ENCODE results near the gene NEK4.
A peak's percentile ranks its signal among the peaks of the same experiment; 100 is the strongest.

NEK4 gene
- long read RNA-seq, full-length matches to known transcripts = 43 of 75 reads
- long read RNA-seq, partial matches to known transcripts = 9 of 75 reads
- long read RNA-seq, other reads (novel, unspliced or antisense) = 23 of 75 reads

DNA sequence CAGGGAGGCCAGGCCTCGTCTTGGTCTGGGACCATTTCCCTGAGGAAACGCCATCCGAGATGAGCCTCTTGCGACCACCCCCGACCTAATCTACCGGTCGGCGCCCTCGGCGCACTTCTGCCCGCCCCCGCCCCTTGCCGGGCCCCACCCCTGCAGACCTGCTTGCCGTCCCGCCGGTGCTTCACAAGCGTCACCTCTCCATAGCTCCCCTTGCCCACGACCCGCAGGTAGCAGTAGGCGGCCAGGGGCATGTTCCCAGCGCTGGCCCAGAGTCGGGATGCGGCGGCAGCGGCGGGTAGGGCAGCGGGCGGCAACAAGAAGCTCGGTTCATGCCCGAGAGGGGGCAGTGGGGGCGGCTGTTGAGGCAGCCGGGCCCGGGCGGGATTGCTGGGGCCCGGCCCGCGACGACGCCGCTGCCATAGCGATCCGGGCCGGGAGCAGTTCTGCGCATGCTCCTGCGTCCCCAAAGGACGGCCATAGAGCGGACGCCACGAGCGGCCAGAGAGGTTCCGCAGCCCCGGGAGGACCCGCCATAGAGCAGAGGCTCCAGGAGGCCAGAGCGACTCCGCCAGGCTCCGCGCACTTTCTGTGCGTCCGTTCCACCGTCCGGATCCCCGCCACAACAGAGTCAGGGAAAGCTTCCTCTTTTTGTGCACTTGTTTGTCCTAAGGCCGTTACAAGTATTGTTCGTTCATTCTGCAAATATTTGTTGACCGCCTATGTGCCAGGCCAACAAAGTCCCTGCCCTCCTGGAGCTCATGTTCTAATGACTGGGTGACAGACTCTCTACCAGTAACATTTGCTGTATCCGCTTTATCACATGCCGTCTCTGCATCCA is at the start of gene NEK4:
Gene NEK4, minus strand, starts transcription at position 445 of the 838 bp plus-strand sequence. Its CDS starts 194 bp downstream, at position 251.
- peak; percentile 62; the same call in 1 of the 2 replicates for TF ChIP-seq SPI1 (IDR thresholded peaks at IDR 0.05; ENCODE audit: borderline replicate concordance, low read depth)
- TF ChIP-seq GABPA (IDR thresholded peaks at IDR 0.05; ENCODE audit: low read depth) = no peak; the same call in 1 of the 2 replicates
- TF ChIP-seq POLR2AphosphoS5 (IDR thresholded peaks at IDR 0.05; ENCODE audit: low read depth) = peak; percentile 96
- TF ChIP-seq, protein P1, sequence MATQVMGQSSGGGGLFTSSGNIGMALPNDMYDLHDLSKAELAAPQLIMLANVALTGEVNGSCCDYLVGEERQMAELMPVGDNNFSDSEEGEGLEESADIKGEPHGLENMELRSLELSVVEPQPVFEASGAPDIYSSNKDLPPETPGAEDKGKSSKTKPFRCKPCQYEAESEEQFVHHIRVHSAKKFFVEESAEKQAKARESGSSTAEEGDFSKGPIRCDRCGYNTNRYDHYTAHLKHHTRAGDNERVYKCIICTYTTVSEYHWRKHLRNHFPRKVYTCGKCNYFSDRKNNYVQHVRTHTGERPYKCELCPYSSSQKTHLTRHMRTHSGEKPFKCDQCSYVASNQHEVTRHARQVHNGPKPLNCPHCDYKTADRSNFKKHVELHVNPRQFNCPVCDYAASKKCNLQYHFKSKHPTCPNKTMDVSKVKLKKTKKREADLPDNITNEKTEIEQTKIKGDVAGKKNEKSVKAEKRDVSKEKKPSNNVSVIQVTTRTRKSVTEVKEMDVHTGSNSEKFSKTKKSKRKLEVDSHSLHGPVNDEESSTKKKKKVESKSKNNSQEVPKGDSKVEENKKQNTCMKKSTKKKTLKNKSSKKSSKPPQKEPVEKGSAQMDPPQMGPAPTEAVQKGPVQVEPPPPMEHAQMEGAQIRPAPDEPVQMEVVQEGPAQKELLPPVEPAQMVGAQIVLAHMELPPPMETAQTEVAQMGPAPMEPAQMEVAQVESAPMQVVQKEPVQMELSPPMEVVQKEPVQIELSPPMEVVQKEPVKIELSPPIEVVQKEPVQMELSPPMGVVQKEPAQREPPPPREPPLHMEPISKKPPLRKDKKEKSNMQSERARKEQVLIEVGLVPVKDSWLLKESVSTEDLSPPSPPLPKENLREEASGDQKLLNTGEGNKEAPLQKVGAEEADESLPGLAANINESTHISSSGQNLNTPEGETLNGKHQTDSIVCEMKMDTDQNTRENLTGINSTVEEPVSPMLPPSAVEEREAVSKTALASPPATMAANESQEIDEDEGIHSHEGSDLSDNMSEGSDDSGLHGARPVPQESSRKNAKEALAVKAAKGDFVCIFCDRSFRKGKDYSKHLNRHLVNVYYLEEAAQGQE (IDR thresholded peaks at IDR 0.05; ENCODE audit: insufficient replicate concordance, low read depth) = peak; percentile 66
- TF ChIP-seq, protein P2, sequence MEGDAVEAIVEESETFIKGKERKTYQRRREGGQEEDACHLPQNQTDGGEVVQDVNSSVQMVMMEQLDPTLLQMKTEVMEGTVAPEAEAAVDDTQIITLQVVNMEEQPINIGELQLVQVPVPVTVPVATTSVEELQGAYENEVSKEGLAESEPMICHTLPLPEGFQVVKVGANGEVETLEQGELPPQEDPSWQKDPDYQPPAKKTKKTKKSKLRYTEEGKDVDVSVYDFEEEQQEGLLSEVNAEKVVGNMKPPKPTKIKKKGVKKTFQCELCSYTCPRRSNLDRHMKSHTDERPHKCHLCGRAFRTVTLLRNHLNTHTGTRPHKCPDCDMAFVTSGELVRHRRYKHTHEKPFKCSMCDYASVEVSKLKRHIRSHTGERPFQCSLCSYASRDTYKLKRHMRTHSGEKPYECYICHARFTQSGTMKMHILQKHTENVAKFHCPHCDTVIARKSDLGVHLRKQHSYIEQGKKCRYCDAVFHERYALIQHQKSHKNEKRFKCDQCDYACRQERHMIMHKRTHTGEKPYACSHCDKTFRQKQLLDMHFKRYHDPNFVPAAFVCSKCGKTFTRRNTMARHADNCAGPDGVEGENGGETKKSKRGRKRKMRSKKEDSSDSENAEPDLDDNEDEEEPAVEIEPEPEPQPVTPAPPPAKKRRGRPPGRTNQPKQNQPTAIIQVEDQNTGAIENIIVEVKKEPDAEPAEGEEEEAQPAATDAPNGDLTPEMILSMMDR (IDR thresholded peaks at IDR 0.05; ENCODE audit: insufficient read depth, low read length) = no peak
- Histone ChIP-seq H3K27me3 (ENCODE audit: insufficient read depth, poor library complexity, severe bottlenecking) (no peaks in the 10 kb centered on the region), H3K4me3 (replicated peaks; ENCODE audit: insufficient read depth, low read length) (peak within 1 kb of the TSS; percentile 99), H3K27ac (replicated peaks) (peak within 1 kb of the TSS; percentile 89)
- DNase-seq (ENCODE audit: low read depth in 1 of 2, low spot score in 1 of 2) = peak; percentile 76 to 98

DNA sequence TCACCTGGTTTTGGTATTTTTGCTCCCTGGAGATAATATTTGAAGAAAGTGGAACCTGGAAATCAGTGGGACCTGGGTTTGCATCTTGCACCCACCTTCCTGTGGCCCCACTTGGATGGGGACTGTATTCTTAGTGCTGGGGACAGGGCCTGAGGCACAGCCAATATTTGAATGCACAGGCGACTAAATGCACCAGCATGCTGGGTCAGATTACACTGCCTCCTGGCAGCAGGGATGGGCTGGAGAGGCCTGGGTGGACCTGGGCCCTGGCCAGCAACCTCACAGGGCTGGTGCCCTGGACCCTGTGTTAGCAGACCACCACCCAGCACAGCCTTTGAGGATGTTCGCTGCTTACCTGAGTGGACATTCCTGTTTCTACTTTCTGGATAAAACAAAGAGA is 49.2 kb upstream of the NEK4 start:
- Histone ChIP-seq H3K4me3 (replicated peaks; ENCODE audit: insufficient read depth, low read length) (no peak overlapping the region), H3K27ac (replicated peaks) (no peak overlapping the region), H3K27me3 (ENCODE audit: insufficient read depth, poor library complexity, severe bottlenecking) (no peaks in the 10 kb centered on the region)
- DNase-seq (ENCODE audit: low read depth in 1 of 2, low spot score in 1 of 2) = no peak
- TF ChIP-seq, protein P1 (IDR thresholded peaks at IDR 0.05; ENCODE audit: insufficient replicate concordance, low read depth) = no peak
- TF ChIP-seq, protein P2 (IDR thresholded peaks at IDR 0.05; ENCODE audit: insufficient read depth, low read length) = no peak
- no peak for TF ChIP-seq SPI1 (IDR thresholded peaks at IDR 0.05; ENCODE audit: borderline replicate concordance, low read depth)
- no peak for TF ChIP-seq POLR2AphosphoS5 (IDR thresholded peaks at IDR 0.05; ENCODE audit: low read depth)
- no peak for TF ChIP-seq GABPA (IDR thresholded peaks at IDR 0.05; ENCODE audit: low read depth)

DNA sequence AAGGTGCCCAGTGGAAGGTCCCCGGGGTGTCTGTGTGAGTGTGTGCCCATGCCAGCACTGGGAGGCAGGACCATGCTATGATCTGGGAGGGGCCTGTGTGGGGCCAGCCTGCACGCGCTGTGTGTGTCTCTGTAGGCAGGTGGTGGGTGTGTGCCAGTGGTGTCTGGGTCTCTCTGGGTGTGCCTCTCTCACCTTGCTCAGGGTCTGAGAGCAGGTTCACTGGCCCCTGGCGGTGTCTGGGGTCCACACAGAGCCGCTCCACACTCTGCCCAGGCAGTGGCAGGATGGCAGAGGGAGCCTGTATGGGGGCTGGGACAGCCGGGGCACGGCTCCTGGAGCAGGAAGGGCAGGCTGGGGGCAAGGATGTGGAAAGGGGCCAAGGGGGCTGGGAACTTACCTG is 47.1 kb upstream of the NEK4 start:
- TF ChIP-seq, protein P2 (IDR thresholded peaks at IDR 0.05; ENCODE audit: insufficient read depth, low read length) = no peak
- TF ChIP-seq SPI1 (IDR thresholded peaks at IDR 0.05; ENCODE audit: borderline replicate concordance, low read depth) (no peak), GABPA (IDR thresholded peaks at IDR 0.05; ENCODE audit: low read depth) (no peak), POLR2AphosphoS5 (IDR thresholded peaks at IDR 0.05; ENCODE audit: low read depth) (no peak)
- TF ChIP-seq, protein P1 (IDR thresholded peaks at IDR 0.05; ENCODE audit: insufficient replicate concordance, low read depth) = no peak
- no peak for DNase-seq (ENCODE audit: low read depth in 1 of 2, low spot score in 1 of 2)
- Histone ChIP-seq H3K4me3 (replicated peaks; ENCODE audit: insufficient read depth, low read length) (no peak overlapping the region), H3K27me3 (ENCODE audit: insufficient read depth, poor library complexity, severe bottlenecking) (no peaks in the 10 kb centered on the region), H3K27ac (replicated peaks) (no peak overlapping the region)

Measured in HL-60 (cell line).